ENCODE data around the gene RPIA.
"Not testable (repeated sequence)": the region's sequence is repeated elsewhere in the genome, so short reads cannot be mapped to it uniquely, and the experiment has no call there.

Gene RPIA

DNA sequence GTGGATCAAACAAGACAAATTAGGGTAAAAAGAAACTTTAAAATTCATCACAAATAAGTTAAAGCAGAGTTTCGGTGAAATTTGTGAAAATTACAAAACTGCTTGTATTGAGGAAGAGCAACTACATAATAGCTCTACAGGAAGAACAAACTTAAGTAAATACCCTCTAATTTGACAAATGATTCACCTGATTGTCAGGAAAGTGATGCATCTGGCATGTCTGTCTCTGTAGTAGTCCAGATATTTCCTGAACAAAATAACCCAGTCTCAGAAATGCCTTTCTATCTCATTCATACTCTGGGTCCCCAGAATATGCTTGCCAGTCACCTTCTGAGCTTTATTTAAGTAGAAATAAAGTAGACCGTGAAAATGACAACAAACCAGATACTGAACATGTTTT is 104.5 kb downstream of the RPIA start:
- not testable (repeated sequence) for DNase-seq

DNA sequence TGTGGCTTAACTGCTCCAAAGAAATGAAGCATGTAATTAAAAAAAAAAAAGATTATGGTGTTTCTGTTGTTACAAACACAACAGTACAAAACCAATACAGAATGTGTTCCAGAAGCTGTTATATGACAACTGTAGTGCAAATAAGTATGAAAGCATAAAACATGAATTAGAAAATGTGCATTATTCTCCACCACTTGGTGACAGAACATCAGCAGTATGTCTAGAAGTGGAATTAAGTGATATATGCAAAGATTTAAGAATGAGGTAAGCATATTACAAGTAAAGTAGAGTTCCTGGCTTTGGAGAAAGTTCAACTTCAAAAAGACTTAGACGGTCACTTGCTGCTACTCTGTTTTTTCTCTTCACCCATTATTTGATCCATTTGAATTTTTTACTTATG is 105.0 kb downstream of the RPIA start:
- DNase-seq, result not testable (repeated sequence)

DNA sequence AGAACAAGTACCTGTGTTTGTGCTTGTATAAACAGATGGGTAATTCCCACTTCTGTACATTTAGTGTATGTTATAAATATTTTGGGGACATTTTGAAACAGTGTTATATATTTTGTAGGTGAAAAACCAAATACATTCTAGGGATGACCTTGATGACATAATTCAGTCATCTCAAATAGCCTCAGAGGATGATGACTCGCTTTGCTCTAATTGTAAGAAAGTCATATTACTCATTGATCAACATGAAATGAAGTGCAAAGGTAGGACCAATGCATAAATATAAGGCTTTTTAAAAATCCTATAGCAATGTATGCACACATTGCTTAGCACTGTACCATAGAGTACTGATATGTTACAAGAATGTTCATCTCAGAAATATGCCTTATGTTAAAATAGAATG is 105.7 kb downstream of the RPIA start:
- not testable (repeated sequence) for DNase-seq
